Type B pancreatic cell (in vitro differentiated cells): Measurements from ENCODE around the gene BEST1. TPM values are rescaled to one million over a fixed set of nuclear protein-coding genes. Genes with fewer than 3 reads are reported as not detected.

Experiments
- DNase-seq: peaks from one replicate; pipeline ENCODE4 v3.0.0; 2021; ENCODE audit warnings: mixed read lengths; ENCODE audit not compliant: unreplicated experiment; ENCODE audit errors: extremely low spot score
- H3K27ac Mint-ChIP-seq: 2 replicates; pipeline ENCODE4 v1.8.0; 2021; ENCODE audit warnings: mild to moderate bottlenecking, mixed read lengths
- H3K27me3 Mint-ChIP-seq: 2 replicates; pipeline ENCODE4 v1.8.0; 2021; ENCODE audit warnings: mixed read lengths
- H3K36me3 Mint-ChIP-seq: 2 replicates; pipeline ENCODE4 v1.8.0; 2021; ENCODE audit warnings: mixed read lengths
- H3K4me1 Mint-ChIP-seq: one replicate; pipeline ENCODE4 v1.8.0; 2021; ENCODE audit warnings: mixed read lengths; ENCODE audit not compliant: unreplicated experiment
- H3K4me3 Mint-ChIP-seq: 2 replicates; pipeline ENCODE4 v1.8.0; 2021; ENCODE audit warnings: mild to moderate bottlenecking, mixed read lengths
- H3K9me3 Mint-ChIP-seq: 2 replicates; pipeline ENCODE4 v1.8.0; 2021; ENCODE audit warnings: mixed read lengths
- total RNA-seq: library from RNA; stranded (reverse); gene quantifications from 2 replicates; pipeline ENCODE4 v1.2.1, GENCODE V29; 2021; ENCODE audit warnings: low replicate concordance
- TF ChIP-seq, protein P1 (sequence below): fragments of 200-600 bp; sonication (generic); conservative IDR thresholded peaks from 2 replicates; pipeline ENCODE4 v1.5.0; 2021; ENCODE audit warnings: antibody characterized with exemption, mild to moderate bottlenecking

Gene BEST1
- total RNA-seq, 1 donor from 2014 or later, result 0.31 TPM

DNA sequence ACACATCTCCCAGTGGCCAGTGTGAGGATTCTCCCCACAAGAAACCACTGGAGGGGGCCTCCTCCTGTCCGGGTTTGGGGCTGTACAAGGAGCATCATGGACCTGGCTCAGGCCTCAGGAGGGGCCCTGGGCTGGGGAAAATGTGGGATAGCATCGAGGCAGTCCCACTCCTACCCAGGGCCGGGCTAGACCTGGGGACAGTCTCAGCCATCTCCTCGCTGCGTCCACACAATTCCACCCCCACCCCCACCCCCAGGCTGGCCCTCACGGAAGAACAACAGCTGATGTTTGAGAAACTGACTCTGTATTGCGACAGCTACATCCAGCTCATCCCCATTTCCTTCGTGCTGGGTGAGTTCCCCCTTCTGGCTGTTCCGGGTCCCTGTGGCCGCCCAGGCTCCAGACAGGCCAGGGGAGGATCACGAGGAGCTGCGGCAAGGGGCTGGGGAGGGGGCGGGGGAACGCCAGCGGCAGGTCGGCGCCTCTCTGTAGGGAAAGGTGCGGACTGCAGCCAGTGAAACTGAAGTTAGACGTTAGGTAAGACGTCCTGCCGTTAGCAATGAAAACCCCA is 4.8 kb downstream of the BEST1 start:
- Mint-ChIP-seq H3K27ac (no peak overlapping the region), H3K9me3 (no peaks in the 10 kb centered on the region), H3K4me1 (no peaks in the 10 kb centered on the region), H3K4me3 (peak overlapping the region; percentile 47), H3K36me3 (no peaks in the 10 kb centered on the region), H3K27me3 (peaks cover 24% of the 10 kb centered on the region)
- TF ChIP-seq, protein P1, sequence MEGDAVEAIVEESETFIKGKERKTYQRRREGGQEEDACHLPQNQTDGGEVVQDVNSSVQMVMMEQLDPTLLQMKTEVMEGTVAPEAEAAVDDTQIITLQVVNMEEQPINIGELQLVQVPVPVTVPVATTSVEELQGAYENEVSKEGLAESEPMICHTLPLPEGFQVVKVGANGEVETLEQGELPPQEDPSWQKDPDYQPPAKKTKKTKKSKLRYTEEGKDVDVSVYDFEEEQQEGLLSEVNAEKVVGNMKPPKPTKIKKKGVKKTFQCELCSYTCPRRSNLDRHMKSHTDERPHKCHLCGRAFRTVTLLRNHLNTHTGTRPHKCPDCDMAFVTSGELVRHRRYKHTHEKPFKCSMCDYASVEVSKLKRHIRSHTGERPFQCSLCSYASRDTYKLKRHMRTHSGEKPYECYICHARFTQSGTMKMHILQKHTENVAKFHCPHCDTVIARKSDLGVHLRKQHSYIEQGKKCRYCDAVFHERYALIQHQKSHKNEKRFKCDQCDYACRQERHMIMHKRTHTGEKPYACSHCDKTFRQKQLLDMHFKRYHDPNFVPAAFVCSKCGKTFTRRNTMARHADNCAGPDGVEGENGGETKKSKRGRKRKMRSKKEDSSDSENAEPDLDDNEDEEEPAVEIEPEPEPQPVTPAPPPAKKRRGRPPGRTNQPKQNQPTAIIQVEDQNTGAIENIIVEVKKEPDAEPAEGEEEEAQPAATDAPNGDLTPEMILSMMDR, result no peak
- peak; percentile 68 for DNase-seq

DNA sequence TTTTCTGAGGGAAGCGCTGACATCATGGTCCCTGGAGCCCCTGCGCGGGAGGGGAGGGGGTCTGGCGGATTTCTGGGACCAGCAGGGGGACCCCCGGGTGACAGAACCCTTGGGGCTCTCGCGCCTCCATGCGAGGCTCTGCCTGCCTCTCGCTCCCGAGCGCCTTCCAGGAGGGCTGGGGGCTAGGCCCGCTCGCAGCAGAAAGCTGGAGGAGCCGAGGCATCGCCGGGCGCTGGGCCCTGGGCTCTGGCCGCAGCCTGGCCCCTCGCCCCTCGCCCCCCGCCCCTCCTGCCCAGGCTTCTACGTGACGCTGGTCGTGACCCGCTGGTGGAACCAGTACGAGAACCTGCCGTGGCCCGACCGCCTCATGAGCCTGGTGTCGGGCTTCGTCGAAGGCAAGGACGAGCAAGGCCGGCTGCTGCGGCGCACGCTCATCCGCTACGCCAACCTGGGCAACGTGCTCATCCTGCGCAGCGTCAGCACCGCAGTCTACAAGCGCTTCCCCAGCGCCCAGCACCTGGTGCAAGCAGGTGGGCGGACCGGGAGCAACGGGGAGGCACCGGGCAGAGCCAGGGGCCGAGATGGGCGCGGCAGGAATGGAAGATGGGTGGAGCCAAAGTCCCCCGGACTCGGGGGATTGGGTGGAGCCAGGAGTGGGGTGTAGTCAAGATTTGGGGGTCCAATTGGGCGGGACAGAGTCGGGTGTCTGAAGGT is 5.4 kb downstream of the BEST1 start:
- Mint-ChIP-seq H3K27me3 (peaks cover 24% of the 10 kb centered on the region), H3K36me3 (no peaks in the 10 kb centered on the region), H3K27ac (no peak overlapping the region)

DNA sequence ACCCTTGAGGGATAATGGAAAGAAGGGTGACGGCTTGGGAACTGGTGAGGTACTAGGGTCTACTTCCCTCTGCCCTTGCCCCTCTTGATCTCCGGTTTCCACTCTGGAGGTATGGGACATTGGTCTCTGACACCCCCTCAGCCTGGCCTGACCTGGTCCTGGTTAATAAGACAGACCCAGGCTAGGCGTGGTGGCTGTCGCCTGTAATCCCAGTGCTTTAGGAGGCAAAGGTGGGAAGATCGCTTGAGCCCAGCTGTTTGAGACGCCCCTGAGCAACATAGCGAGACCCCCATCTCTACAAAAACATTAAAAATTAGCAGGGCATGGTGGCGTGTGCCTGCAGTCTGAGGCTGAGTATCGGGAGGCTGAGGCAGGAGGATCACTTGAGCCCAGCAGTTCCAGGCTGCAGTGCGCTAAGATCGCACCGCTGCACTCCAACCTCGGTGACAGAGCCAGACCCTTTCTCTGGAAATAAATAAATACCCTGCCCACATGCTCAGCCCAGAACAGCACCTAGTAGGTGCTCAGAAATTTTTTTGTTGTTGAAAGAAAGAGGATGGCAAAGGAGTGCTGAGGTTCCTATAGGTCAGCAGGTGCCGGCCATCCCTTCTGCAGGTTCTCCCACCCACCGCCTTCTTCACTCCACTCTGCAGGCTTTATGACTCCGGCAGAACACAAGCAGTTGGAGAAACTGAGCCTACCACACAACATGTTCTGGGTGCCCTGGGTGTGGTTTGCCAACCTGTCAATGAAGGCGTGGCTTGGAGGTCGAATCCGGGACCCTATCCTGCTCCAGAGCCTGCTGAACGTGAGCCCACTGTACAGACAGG is 6.3 kb downstream of the BEST1 start:
- Mint-ChIP-seq H3K4me3 (no peak overlapping the region), H3K36me3 (no peaks in the 10 kb centered on the region), H3K4me1 (no peaks in the 10 kb centered on the region), H3K27me3 (peaks cover 24% of the 10 kb centered on the region), H3K9me3 (no peaks in the 10 kb centered on the region), H3K27ac (no peak overlapping the region)
- DNase-seq, result no peak
- TF ChIP-seq, protein P1, result no peak

More for the DNA sequence above, 5.4 kb downstream of the BEST1 start:
- H3K4me3 Mint-ChIP-seq, result peak overlapping the region; percentile 58
- DNase-seq, result peak; percentile 62
- no peaks in the 10 kb centered on the region for H3K9me3 Mint-ChIP-seq
- TF ChIP-seq, protein P1, result no peak
- no peaks in the 10 kb centered on the region for H3K4me1 Mint-ChIP-seq

DNA sequence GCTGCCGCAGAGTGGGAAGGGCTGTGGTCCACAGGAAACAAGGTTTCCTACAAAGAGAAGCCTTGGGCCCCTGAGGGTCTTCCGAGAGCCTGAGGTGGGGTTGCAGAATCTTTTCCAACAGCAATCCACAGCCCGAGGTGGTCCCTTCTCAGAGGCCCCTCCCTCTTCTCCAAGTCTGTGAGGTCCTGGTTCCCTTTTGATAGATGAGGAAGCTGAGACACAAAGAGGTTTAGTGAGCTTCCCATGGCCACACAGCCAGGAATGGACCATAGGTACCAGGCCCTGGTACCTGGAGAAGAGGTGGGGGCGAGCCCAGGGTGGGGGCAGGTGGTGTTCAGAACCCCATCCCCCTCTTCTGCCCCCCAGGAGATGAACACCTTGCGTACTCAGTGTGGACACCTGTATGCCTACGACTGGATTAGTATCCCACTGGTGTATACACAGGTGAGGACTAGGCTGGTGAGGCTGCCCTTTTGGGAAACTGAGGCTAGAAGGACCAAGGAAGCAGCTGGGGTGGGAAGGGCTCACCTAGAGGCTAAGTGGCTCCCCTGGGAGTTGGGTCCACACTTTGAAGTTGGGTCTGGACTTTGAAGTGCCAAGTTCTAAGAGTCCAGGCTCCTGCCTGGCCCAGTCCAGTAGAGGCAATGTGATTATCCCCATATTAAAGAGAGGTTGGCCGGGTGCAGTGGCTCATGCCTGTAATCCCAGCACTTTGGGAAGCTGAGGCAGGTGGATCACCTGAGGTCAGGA is 7.0 kb downstream of the BEST1 start:
- Mint-ChIP-seq H3K9me3 (no peaks in the 10 kb centered on the region), H3K27me3 (peaks cover 21% of the 10 kb centered on the region), H3K27ac (no peak overlapping the region), H3K4me3 (no peak overlapping the region), H3K4me1 (peaks cover 6% of the 10 kb centered on the region), H3K36me3 (peaks cover 4% of the 10 kb centered on the region)
- no peak for DNase-seq
- TF ChIP-seq, protein P1, result no peak

DNA sequence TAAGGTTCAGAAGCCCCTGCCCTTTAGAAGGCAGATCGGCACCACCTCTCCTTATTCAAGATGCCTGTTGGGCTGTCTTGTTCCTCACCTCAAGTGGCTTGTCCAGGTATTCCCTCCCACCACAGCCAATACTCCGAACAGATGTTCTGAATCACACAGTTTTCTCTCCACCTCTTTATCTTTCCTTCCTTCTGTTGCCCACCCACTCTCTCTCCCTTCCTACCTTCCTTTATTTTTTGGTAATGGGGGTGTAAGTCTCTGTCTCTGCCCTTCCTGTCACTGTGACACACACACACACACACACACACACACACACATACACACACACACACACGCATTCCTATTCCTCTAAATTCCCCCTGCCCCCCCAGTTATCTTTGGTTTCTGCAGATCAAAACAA is 8.4 kb downstream of the BEST1 start:
- Mint-ChIP-seq H3K27ac (no peak overlapping the region), H3K4me3 (no peak overlapping the region), H3K9me3 (no peaks in the 10 kb centered on the region), H3K4me1 (peaks cover 10% of the 10 kb centered on the region), H3K36me3 (peaks cover 8% of the 10 kb centered on the region), H3K27me3 (peaks cover 21% of the 10 kb centered on the region)
- no peak for DNase-seq
- TF ChIP-seq, protein P1, result no peak
